GM21786 (cell line): Measurements from ENCODE around the gene PROK1.

Experiments
- ATAC-seq: cut with Tn5 transposase; IDR thresholded peaks from one replicate; pipeline ENCODE4 v1.9.1; 2021; ENCODE audit not compliant: unreplicated experiment

Gene PROK1

DNA sequence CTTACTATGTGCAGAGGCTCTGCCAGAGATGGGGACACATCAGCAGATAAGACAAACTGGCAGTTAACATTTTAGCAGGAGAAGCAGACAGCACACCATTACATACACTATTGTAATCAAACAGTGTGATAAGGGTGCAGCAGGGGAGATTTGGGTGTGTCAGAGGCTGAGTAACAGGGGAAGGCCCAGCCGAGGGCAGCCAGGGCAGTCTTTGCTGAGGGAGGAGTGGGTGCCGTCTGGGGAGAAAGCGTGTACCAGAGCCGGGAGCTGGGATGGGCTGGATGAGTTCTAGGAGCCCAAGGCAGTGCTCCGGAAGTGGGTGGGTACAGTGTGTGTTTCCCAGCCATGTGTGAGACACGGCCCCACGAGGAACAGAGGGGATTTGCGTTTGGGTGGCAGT lies 36.8 kb downstream of the PROK1 start:
- ATAC-seq = no peak

DNA sequence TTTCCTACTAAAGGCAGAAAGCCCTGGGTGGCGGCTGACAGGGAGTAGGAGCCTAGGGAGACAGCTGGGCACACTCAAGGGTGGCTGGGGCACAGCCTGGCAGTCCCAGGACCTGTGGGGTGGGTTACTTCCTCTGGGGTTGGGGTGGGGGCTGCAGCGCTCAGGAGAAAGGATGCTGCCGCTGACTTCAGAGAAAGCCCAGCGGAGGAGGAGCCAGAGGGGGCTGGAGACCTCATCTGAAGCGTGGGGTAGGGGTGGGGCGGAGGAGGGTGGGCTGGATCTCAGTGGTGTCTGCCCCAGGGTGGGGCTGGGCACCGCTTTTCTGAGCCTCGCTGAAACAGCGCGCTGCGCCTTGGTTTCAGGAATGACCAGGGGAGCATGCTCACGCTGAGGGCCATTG lies 37.2 kb downstream of the PROK1 start:
- no peak for ATAC-seq

DNA sequence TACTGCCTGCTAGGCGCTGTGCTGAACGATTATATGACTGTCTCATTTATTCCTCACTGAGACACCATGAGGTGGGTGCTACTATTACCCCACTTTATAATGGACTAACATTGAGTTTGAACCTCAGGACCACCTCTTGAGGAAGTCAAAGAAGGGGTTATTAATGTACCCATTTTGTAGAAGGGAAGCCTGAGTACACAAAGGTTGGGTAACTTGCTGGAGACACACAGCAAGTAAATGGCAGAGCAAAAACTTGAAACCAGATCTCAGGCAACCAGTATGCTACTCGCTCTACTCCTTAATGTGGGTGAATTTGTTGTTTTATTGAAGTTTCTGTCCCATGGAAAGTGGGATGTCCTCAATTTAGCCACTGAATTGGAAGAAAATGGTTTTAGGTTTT lies 37.9 kb downstream of the PROK1 start:
- no peak for ATAC-seq

- no peak for ATAC-seq
These were observed 38.5 kb downstream of the PROK1 start for GRCh38 chr1:110489406-110489805.

DNA sequence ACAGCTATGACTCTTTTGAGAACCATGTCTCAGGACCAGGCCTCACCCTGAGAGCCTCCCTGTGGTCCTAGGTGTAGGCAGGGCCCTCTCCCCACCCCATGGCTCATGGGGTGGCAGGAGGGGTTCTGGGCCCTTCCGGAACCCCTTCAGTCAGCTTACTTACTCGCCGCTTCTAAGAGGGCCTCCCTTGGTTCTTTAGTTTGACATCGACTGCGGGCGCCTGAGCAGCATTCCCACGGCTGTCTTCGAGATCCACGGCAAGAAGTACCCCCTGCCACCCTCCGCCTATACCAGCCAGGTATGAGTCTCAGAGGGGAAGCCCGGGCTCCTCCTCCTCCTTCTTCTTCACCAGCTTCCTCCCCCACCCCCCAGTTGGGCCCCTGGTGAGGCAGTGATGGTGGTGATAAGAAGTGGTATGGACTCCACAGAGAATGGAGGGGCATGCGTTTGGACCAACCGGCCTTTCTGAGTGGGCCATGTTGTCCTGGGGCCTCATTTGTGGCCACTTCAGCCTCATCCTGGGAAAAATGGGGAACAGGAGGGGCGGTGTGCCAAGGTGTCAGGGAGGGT lies 39.1 kb downstream of the PROK1 start:
- ATAC-seq = no peak

GRCh38 chr1:110490791-110491451 lies 40.0 kb downstream of the PROK1 start:
- ATAC-seq = no peak

- no peak for ATAC-seq
These were observed 41.6 kb downstream of the PROK1 start for GRCh38 chr1:110492573-110492972.

DNA sequence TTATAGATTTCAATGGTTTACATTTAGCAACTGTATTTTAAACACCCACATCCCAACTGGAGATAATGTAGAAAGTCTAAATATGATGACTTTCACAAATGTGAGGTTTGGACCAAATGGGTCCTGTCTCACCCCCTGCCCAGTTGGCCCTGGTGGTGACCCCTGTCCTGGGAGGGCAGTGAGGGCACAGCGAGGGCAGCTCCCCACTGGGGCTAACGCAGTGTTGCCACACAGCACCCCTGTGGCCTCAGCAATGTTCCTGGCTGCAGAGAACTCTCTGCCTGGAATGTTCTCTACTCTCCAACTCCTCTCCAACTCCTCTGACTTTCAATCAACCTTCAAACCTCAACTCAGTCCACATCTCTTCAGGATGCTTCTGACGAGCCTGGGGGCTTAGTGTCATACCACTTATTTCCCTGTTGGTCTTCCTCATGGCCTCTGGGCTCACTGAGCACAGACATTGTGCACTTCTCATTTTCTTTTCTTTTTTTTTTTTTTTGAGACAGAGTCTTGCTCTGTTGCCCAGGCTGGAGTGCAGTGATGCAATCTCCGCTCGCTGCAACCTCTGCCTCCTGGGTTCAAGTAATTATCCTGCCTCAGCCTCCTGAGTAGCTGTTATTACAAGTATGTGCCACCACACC lies 42.2 kb downstream of the PROK1 start:
- no peak for ATAC-seq

GRCh38 chr1:110494036-110494435 lies 43.1 kb downstream of the PROK1 start:
- ATAC-seq = no peak

GRCh38 chr1:110494522-110495406 lies 43.8 kb downstream of the PROK1 start:
- no peak for ATAC-seq

DNA sequence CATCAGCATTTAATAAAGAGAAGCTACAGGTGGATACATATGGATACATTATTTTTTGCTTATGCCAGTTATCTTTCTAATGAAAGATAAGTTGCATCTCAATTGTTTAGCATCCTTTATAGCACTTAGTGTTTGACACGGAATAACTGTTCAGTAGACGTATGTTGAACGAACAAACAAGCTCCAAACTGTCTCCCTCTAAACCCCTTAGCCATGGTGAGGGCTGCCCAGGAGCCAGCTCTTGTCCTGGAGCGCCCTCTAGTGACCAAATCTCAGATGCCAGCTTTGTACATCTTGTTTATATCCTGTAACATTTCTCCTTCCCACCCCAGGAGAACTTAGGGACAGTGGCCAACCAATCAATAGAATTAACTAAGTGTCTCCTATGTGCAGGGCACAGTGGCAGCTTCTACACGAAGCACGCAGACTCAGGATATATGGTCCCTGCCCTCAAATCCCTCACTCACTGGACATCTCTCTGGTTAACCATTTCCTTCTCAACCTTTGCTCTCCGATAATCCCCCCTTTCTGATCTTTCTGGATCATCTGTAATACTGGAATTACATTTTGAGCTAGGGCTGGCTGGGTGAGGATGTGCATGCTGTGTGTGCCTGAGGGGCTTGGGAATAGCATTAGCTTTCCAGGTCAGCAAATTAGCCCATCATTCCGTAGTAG lies 45.1 kb downstream of the PROK1 start:
- ATAC-seq = no peak

DNA sequence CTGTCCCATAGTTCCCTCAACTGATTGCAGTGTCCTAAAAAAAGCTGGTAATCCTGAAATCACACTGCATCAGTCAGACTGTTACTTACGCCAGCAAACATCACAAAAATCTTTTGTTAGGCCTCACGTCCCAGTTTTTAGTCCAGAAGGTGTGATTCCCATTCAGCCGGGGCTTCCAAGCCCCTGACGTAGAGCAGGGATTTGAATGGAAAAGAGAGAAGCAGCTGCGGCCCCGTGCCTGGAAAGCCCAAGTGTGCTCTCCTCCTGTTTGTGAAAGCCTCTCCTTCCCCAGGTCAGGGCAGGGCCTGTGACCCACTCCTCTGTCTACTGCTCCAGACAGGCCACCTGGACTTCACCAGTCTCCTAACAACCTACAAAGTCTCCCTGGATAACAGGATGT lies 47.3 kb downstream of the PROK1 start:
- ATAC-seq = no peak

GRCh38 chr1:110501488-110502132 lies 50.7 kb downstream of the PROK1 start:
- ATAC-seq = no peak

DNA sequence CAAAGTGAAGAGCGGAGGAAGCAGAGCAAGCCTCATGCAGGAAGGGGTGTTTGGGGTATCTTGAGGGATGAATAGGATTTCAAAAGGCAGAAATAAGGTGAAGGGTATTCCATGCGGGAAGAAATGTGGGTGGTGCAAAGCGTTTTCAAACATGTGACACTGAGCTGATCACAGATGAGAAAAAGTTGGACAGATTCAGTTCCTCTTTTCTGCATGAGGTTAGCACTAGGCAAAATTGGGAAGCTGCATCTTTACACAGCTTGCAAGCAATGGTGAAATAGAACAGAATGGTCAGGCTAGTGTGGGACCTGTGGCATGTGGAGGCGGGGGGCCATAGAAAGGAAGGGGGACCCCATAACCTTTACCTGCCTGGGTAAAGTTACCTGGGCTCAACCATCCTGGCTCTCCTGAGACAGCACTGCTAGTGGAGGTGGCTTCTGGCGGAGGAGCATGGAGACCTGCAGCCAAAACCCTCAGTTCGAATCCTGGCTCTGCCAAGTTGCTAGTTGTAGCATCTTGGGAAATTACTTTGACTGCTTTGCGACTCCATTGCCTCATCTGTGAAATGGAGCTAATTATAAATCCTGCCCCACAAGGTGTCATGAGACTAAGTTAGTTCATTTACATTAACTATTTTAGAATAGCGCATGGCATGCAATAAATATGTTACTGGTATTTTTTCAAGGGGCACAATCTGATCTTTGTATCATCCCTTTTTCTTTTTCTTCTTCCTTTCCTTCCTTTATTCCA lies 51.6 kb downstream of the PROK1 start:
- ATAC-seq = no peak

DNA sequence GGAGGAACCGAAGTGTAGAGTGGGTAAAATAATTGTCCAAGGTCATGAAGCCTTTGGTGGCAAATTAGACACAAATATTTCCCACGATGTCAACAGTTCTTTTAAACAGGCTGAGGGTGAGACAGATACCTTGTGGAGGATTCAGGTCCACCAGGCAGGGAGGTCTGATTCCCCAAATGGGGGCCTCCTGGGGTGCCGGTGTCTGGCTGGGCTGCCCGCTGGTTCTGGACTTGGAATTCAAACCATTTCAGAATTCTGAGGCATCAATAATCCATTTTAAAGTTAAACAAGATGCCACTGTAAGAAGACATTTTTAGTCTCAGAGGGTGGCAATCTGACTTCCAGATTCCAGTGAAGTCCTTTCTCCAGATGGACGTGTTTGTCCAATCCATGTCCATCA lies 52.5 kb downstream of the PROK1 start:
- no peak for ATAC-seq

GRCh38 chr1:110504226-110504625 lies 53.3 kb downstream of the PROK1 start:
- no peak for ATAC-seq

- no peak for ATAC-seq
These were observed 54.6 kb downstream of the PROK1 start for GRCh38 chr1:110505596-110505995.

DNA sequence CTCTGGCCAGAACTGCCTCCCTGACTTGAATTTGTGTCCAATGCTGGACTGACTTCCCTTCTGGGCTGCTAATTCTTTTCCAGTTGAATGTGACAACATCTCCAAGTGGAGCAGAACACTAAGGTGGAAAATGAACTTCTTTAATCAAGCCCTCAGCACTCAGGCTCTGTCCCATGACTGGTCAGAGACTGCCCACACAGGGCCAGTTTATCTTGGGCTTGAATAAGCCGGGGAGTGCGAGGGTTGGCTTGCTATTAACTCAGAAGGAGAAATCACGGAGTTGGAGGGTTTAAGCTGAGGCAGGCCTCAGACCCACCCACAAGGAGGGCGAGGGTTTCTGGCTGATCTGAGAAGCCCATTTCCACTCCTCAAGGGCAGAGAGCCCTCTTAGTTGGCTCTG lies 55.6 kb downstream of the PROK1 start:
- ATAC-seq = no peak
